Endothelial cell of umbilical vein (primary cell): ENCODE data around the gene LRRC34.

ENCODE experiments used
- CTCF ChIP-seq, 2 donors: IDR thresholded peaks; 1 replicate in 1 of 2; 2 replicates in 1 of 2; pipeline ENCODE4 v1.5.1; 2011; ENCODE audit warnings: low read length in 2 of 2, mild to moderate bottlenecking in 2 of 2, moderate library complexity in 2 of 2, control low read depth in 1 of 2, inconsistent platforms in 1 of 2, low read depth in 1 of 2; ENCODE audit not compliant: insufficient read depth in 1 of 2; ENCODE audit errors: extremely low read depth in 1 of 2
- EZH2 ChIP-seq: IDR thresholded peaks from 2 replicates; pipeline ENCODE4 v1.6.1; 2012; ENCODE audit warnings: borderline replicate concordance, low read depth, mild to moderate bottlenecking, moderate library complexity, low read length, inconsistent platforms; ENCODE audit not compliant: severe bottlenecking
- FOS ChIP-seq: IDR thresholded peaks from 2 replicates; pipeline ENCODE4 v1.6.1; 2011; ENCODE audit warnings: mild to moderate bottlenecking, low read length, moderate library complexity, borderline replicate concordance; ENCODE audit not compliant: insufficient read depth
- GATA2 ChIP-seq: IDR thresholded peaks from 2 replicates; pipeline ENCODE4 v1.7.0; 2011; ENCODE audit warnings: low read depth, mild to moderate bottlenecking, moderate library complexity, mixed read lengths, low read length; ENCODE audit not compliant: insufficient read length, insufficient read depth
- JUN ChIP-seq: IDR thresholded peaks from 2 replicates; pipeline ENCODE4 v1.6.1; 2011; ENCODE audit warnings: borderline replicate concordance, low read depth; ENCODE audit not compliant: insufficient read length, insufficient read depth
- MAX ChIP-seq: IDR thresholded peaks from 2 replicates; pipeline ENCODE4 v1.6.1; 2011; ENCODE audit not compliant: insufficient read depth, insufficient read length
- MYC ChIP-seq: IDR thresholded peaks from one replicate; pipeline ENCODE4 v1.6.1; 2011; ENCODE audit warnings: mild to moderate bottlenecking, low read depth, low read length
- POLR2A ChIP-seq: IDR thresholded peaks from 2 replicates; pipeline ENCODE4 v1.6.1; 2012; ENCODE audit warnings: low read depth, mild to moderate bottlenecking, control low read depth, low read length
- POLR2AphosphoS5 ChIP-seq: IDR thresholded peaks from 2 replicates; pipeline ENCODE4 v1.6.1; 2012; ENCODE audit warnings: low read depth, mild to moderate bottlenecking, control low read depth, low read length, moderate library complexity; ENCODE audit not compliant: insufficient read depth

- no peak for TF ChIP-seq CTCF (IDR thresholded peaks at IDR 0.05; ENCODE audit: extremely low read depth in 1 of 2, insufficient read depth in 1 of 2, low read depth in 1 of 2, low read length in 2 of 2)
- no peak for TF ChIP-seq POLR2A
- no peak for TF ChIP-seq JUN
- no peak for TF ChIP-seq POLR2AphosphoS5
- TF ChIP-seq EZH2: no peak
- TF ChIP-seq MAX: no peak
- TF ChIP-seq MYC: no peak
- TF ChIP-seq GATA2: no peak
- no peak for TF ChIP-seq FOS
These were observed 48.3 kb downstream of the LRRC34 start for GRCh38 chr3:169764312-169764881.
